Heart right ventricle (tissue), 16 donors: ENCODE results near the gene MAGOHB. TPM values are rescaled to one million over a fixed set of nuclear protein-coding genes. Genes with fewer than 3 reads are reported as not detected.
"Not testable (repeated sequence)": the region's sequence is repeated elsewhere in the genome, so short reads cannot be mapped to it uniquely, and the experiment has no call there.

Experiments used
- ATAC-seq, 8 donors: fragments of 200-7000 bp; cut with Tn5 transposase; one replicate each; pipeline ENCODE4 v1.9.1; 2020; ENCODE audit warnings: mild to moderate bottlenecking in 8 of 8, moderate library complexity in 8 of 8, moderate number of reproducible peaks in 1 of 8
- DNase-seq, 2 donors: peaks; one replicate each; pipeline ENCODE4 v3.0.0-alpha.2; 2020
- H3K27ac ChIP-seq, 10 donors: fragments of 200-600 bp; sonication (generic) in 2 of 10; one replicate each; pipeline versions ENCODE4 v1.5.0 to v1.8.0; 2020 to 2022; ENCODE audit warnings: mild to moderate bottlenecking in 3 of 10
- H3K27me3 ChIP-seq, 7 donors: fragments of 200-600 bp; one replicate each; pipeline ENCODE4 v1.8.0; 2021 to 2022; ENCODE audit warnings: mild to moderate bottlenecking in 2 of 7
- H3K36me3 ChIP-seq, 9 donors: fragments of 200-600 bp; sonication (generic) in 1 of 9; one replicate each; pipeline versions ENCODE4 v1.5.0 to v1.8.0; 2020 to 2022; ENCODE audit warnings: mild to moderate bottlenecking in 2 of 9
- H3K4me1 ChIP-seq, 9 donors: fragments of 200-600 bp; sonication (generic) in 1 of 9; one replicate each; pipeline versions ENCODE4 v1.5.0 to v1.8.0; 2020 to 2022; ENCODE audit warnings: mild to moderate bottlenecking in 4 of 9
- H3K4me3 ChIP-seq, 10 donors: fragments of 200-600 bp; sonication (generic) in 2 of 10; one replicate each; pipeline versions ENCODE4 v1.5.0 to v1.8.0; 2020 to 2022; ENCODE audit warnings: mild to moderate bottlenecking in 7 of 10, moderate library complexity in 2 of 10
- H3K9me3 ChIP-seq, 11 donors: fragments of 200-600 bp in 10 of 11; sonication (generic) in 2 of 11; one replicate each; pipeline versions ENCODE4 v1.5.0 to v1.8.0; 2013 to 2022; ENCODE audit warnings: mild to moderate bottlenecking in 2 of 11, control low read depth in 1 of 11, moderate library complexity in 1 of 11
- WGBS, 2 donors: extraction: QIAGEN DNeasy Blood & Tissue Kit; methylation state at CpG; one replicate each; pipeline ENCODE4 v1.1.7; 2013; ENCODE audit warnings: inconsistent platforms in 1 of 2; 5-methylcytosine and 5-hydroxymethylcytosine counted together
- intact Hi-C, 10 donors: fragments of 100-400 bp; cut with DNase I; formaldehyde crosslinking; loops; one replicate each; pipeline versions ENCODE4 v1.11.1 to v1.14.2; 2022
- long read RNA-seq, 3 donors: library from polyadenylated mRNA; unstranded; transcript quantifications; one replicate each; pipeline ENCODE4 v2.0.0, GENCODE V29; 2020 to 2021
- polyA plus RNA-seq, 2 donors: library from polyadenylated mRNA; stranded (reverse); fragments of 200-250 nt; gene quantifications; one replicate each; pipeline ENCODE4 v1.2.3, GENCODE V29; 2013
- total RNA-seq, 10 donors: library from RNA; stranded (reverse); fragmentation: NEBNext Ultra II Directional in 3 of 10; extraction: Animal tissue kit (Norgen Biotek cat#: 25700) in 3 of 10; gene quantifications; one replicate each; pipeline versions ENCODE4 v1.2.1 to v1.2.4, GENCODE V29; 2021 to 2023
- TF ChIP-seq, protein P1 (sequence below), 9 donors: fragments of 200-600 bp; sonication (generic) in 2 of 9; IDR thresholded peaks; one replicate each; pipeline versions ENCODE4 v1.5.0 to v1.8.0; 2021 to 2022; ENCODE audit warnings: antibody characterized with exemption in 9 of 9, mild to moderate bottlenecking in 5 of 9, moderate library complexity in 1 of 9
- donor health status: Arrhythmogenic right ventricular cardiomyopathy.
- donor health status: ischemic (EF 13 %, LVEDD 7.1; RV severe dilation, severe dysfunction).
- donor health status: healthy with polysubstance abuse.
- donor health status: DM: no; HTN: yes; CAD: no.
- donor health status: DM: no; HTN: no; CAD: no.
- donor health status: ischemic (EF 25% LVEDD 6.9; RV normal size, moderate dysfunction).
- donor health status: ischemic (EF 25% LVEDD 5.7; RV mildly dilated, moderate dysfunction).
- donor health status: healthy.
- donor health status: DM: yes; HTN: yes; CAD: no.
- donor health status: Ischemic cardiomyopathy.
- donor health status: ischemic (EF 35%, LVEDD 5.7; RV mildly dilated, moderate dysfunction).
- donor health status: nonischemic (EF 11% LVEDD 7.7; RV severe dilation, severe dysfunction).
- donor health status: DM: yes; HTN: yes; CAD: no.
- donor health status: PGD.
- donor health status: ischemic (EF 29% LVEDD 5.4; RV normal size, mild dysfunction).
- donor health status: nonischemic (EF 23%, LVEDD 6.1; RV moderate dilation, normal function).

Gene MAGOHB
- 10 to 100 TPM; 10.9 to 17.1 (median 13.4) TPM for total RNA-seq
- 10 to 100 TPM; 14.6 to 15.1 TPM for polyA plus RNA-seq
- long read RNA-seq, donor 1, partial matches to known transcripts, result 0 of 3 reads
- long read RNA-seq, donor 1, other reads (novel, unspliced or antisense), result 0 of 3 reads
- long read RNA-seq, donor 2, partial matches to known transcripts, result 0 of 2 reads
- long read RNA-seq, donor 2, other reads (novel, unspliced or antisense), result 0 of 2 reads
- long read RNA-seq, donor 3, partial matches to known transcripts, result 0 of 5 reads
- long read RNA-seq, donor 3, other reads (novel, unspliced or antisense), result 0 of 5 reads

DNA sequence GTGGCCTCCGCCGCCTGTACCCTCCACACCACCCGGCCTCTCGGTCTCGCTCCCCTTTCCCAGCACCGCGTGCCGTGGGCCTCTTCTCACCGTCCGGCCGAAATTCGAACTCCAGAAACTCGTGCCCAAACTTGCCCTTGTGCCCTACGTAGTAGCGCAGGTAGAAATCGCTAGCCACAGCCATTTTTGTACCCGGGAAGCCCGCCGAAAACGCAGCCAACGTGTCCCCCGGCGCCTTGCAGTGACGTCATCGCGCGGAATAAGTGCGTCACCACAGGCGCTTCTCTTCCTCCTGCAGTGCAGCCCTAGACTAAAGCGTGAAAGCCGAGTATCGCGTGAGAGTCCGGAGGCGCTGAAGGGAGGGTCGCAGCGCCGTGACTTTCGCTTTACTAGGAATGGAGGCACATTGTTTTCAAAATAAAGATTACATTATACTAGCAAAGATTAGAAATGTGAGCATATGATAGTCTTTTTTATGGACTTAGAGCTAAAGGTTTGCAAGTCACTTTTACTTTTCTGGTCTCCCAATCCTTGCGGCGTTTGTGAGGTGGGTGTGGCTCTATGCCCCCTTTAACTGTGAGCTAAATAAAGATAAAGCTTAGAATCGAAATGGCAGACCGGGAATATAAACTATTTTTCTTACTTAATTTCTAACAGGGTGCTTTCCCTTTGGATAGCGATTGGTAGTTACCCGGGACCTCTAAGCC, at the start of gene MAGOHB:
Gene MAGOHB (minus strand): TSS at position 261 of the 707 bp plus-strand sequence. CDS start 77 bp downstream, at position 184.
- intact Hi-C loops, result loop anchor here (1.0 to 10.0 kb wide), 8 partner anchors 61 to 141 kb away; partner anchors contain the start of genes YBX3 (in 4 of the 10) and STYK1 (in 2 of the 10)
- Histone ChIP-seq H3K4me1 (peaks cover 0 to 24% (median 14%) of the 10 kb centered on the region in 9 donors), H3K36me3 (peaks cover 0 to 33% (median 11%) of the 10 kb centered on the region in 9 donors), H3K27ac (peak within 1 kb of the TSS; percentile 11 to 95 (median 87)), H3K4me3 (peak within 1 kb of the TSS; percentile 62 to 97 (median 83)), H3K9me3 (no peaks in the 10 kb centered on the region), H3K27me3 (peaks cover 0 to 5% (median 0%) of the 10 kb centered on the region in 7 donors)
- ATAC-seq (peak; percentile 99 to 100 (median 99)), DNase-seq (peak; percentile 97)
- 0 to 1% methylated on average over 45 of the region's 45 CpGs for WGBS, 2 donors
- TF ChIP-seq, protein P1, sequence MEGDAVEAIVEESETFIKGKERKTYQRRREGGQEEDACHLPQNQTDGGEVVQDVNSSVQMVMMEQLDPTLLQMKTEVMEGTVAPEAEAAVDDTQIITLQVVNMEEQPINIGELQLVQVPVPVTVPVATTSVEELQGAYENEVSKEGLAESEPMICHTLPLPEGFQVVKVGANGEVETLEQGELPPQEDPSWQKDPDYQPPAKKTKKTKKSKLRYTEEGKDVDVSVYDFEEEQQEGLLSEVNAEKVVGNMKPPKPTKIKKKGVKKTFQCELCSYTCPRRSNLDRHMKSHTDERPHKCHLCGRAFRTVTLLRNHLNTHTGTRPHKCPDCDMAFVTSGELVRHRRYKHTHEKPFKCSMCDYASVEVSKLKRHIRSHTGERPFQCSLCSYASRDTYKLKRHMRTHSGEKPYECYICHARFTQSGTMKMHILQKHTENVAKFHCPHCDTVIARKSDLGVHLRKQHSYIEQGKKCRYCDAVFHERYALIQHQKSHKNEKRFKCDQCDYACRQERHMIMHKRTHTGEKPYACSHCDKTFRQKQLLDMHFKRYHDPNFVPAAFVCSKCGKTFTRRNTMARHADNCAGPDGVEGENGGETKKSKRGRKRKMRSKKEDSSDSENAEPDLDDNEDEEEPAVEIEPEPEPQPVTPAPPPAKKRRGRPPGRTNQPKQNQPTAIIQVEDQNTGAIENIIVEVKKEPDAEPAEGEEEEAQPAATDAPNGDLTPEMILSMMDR (IDR thresholded peaks at IDR 0.05), result no peak

DNA sequence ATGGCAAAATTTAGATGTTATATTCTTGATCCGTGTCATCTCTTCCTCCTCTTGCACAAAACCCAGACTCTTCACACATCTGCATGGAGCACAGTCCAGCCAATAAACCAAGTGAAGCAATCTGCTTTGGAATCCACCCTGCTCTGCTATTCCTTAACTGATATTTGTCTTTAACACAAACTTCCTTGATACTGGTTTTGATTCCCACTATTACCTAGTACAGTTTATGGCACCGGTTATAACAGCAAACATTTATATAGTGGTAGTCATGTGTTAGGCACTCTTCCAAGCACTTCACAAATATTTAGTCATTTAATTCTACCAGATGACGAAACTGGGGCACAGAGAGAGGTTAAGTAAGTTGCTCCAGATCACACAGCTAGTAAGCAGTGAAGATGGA, 47.9 kb upstream of the MAGOHB start:
- Histone ChIP-seq H3K9me3 (peaks cover 0 to 8% (median 0%) of the 10 kb centered on the region in 11 donors), H3K27me3 (peaks cover 0 to 3% (median 0%) of the 10 kb centered on the region in 7 donors), H3K36me3 (no peaks in the 10 kb centered on the region), H3K4me3 (no peak overlapping the region), H3K4me1 (no peaks in the 10 kb centered on the region), H3K27ac (no peak overlapping the region)
- ATAC-seq (no peak), DNase-seq (no peak)
- TF ChIP-seq, protein P1 (IDR thresholded peaks at IDR 0.05), result no peak
- WGBS, 2 donors, result 75 to 78% methylated on average over 3 of the region's 3 CpGs
- intact Hi-C loops, result no loop called here

DNA sequence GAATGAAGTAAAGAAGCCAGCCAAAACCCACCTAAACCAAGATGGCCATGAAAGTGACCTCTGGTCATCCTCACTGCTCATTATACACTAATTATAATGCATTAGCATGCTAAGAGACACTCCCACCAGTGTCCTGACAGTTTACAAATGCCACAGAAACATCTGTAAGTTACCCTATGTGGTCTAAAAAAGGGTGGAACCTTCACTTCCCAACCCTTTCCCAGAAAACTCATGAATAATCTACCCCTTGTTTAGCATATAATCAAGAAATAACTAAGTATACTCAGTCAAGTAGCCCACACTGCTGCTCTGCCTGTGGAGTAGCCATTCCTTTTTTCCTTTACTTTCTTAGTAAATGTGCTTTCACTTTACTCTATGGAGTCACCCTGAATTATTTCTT, 40.6 kb upstream of the MAGOHB start:
- no peak overlapping the region for H3K27ac ChIP-seq
- no peaks in the 10 kb centered on the region for H3K4me1 ChIP-seq
- no peaks in the 10 kb centered on the region for H3K36me3 ChIP-seq
- intact Hi-C loops, result no loop called here
- TF ChIP-seq, protein P1 (IDR thresholded peaks at IDR 0.05), result no peak
- H3K9me3 ChIP-seq, result peaks cover 0 to 8% (median 0%) of the 10 kb centered on the region in 11 donors
- ATAC-seq, result no peak
- DNase-seq, result no peak
- H3K4me3 ChIP-seq, result no peak overlapping the region
- no peaks in the 10 kb centered on the region for H3K27me3 ChIP-seq

DNA sequence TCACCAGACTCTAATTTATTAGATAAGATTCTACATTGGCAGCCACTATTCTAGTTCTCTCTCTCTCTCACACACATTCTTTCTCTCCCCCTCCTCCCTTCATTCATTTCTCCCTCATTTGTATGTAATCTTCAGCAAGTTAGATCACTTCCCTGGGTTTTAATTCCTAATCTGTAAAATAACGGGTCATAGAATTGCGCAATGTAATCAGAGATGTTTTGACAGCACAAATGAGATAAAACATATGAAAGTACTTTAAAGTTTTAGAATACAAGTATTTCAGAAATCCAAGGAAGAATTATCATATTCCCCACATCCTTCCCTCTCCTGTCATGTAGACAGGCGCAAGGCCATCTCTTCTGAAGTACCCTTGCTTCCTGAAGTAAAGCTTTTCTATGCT, 38.8 kb upstream of the MAGOHB start:
- H3K9me3 ChIP-seq, result peaks cover 0 to 13% (median 0%) of the 10 kb centered on the region in 11 donors
- WGBS, 2 donors, result 56 to 57% methylated on average over 3 of the region's 3 CpGs
- TF ChIP-seq, protein P1 (IDR thresholded peaks at IDR 0.05), result no peak
- no peaks in the 10 kb centered on the region for H3K4me1 ChIP-seq
- intact Hi-C loops, result no loop called here
- ATAC-seq (no peak), DNase-seq (no peak)
- no peaks in the 10 kb centered on the region for H3K36me3 ChIP-seq
- no peak overlapping the region for H3K27ac ChIP-seq
- H3K4me3 ChIP-seq, result no peak overlapping the region
- no peaks in the 10 kb centered on the region for H3K27me3 ChIP-seq

DNA sequence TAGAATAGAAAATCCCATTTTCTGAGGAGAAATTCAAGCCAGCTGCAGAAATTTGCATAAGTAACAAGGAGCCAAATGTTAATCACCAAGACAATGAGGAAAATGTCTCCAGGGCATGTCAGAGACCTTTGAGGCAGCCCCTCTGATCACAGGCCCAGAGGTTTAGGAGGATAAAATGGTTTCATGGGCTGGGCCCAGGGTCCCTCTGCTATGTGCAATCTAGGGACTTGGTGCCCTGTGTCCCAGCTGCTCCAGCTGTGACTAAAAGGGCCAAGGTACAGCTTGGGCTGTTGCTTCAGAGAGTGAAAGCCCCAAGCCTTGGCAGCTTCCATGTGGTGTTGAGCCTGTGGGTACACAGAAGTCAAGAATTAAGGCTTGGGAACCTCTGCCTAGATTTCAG, 33.2 kb upstream of the MAGOHB start:
- DNase-seq, H3K36me3 ChIP-seq, intact Hi-C loops, H3K4me1 ChIP-seq, ATAC-seq, H3K27me3 ChIP-seq, H3K4me3 ChIP-seq, H3K27ac ChIP-seq: not testable (repeated sequence)
- H3K9me3 ChIP-seq, result peaks cover 0 to 30% (median 7%) of the 10 kb centered on the region in 11 donors
